H1 (cell line): ENCODE data around the gene ELFN1. TPM values are rescaled to one million over a fixed set of nuclear protein-coding genes. Genes with fewer than 3 reads are reported as not detected.

Source experiments
- ATF2 ChIP-seq: IDR thresholded peaks from 2 replicates; pipeline ENCODE4 v1.6.1; 2012; ENCODE audit warnings: low read length, inconsistent platforms
- BCL11A ChIP-seq, 2 experiments: IDR thresholded peaks; one replicate each; pipeline ENCODE4 v1.6.1; 2011; ENCODE audit warnings: low read depth in 2 of 2, low read length in 2 of 2, mild to moderate bottlenecking in 2 of 2
- EGR1 ChIP-seq: IDR thresholded peaks from 2 replicates; pipeline ENCODE4 v1.6.1; 2011; ENCODE audit warnings: low read depth, low read length, borderline replicate concordance
- GABPA ChIP-seq: IDR thresholded peaks from 2 replicates; pipeline ENCODE4 v1.6.1; 2011; ENCODE audit warnings: mild to moderate bottlenecking, low read length, moderate library complexity, borderline replicate concordance; ENCODE audit not compliant: insufficient read depth
- RAD21 ChIP-seq, 2 experiments: IDR thresholded peaks in 1 of 2; conservative IDR thresholded peaks in 1 of 2; 2 replicates each; pipeline ENCODE4 v1.6.1; 2011; ENCODE audit warnings: low read depth in 2 of 2, low read length in 2 of 2, improper control_type of control experiment in 1 of 2, inconsistent platforms in 1 of 2, mild to moderate bottlenecking in 1 of 2, moderate library complexity in 1 of 2
- RXRA ChIP-seq: IDR thresholded peaks from 2 replicates; pipeline ENCODE4 v1.6.1; 2011; ENCODE audit warnings: low read depth, mild to moderate bottlenecking, low read length, moderate library complexity; ENCODE audit not compliant: insufficient read depth
- SIRT6 ChIP-seq: IDR thresholded peaks from one replicate; pipeline ENCODE4 v1.7.1; 2012; ENCODE audit warnings: low read length, inconsistent platforms
- polyA plus RNA-seq, 7 experiments: library from polyadenylated mRNA; depleted of rRNA in 3 of 7; stranded (reverse) in 5 of 7; unstranded in 2 of 7; fragments of >200 nt in 5 of 7; fragments of 200-250 nt in 2 of 7; gene quantifications; 1 replicate in 5 of 7; 2 replicates in 1 of 7; 4 replicates in 1 of 7; pipeline versions ENCODE4 v1.2.1 to v1.2.3, GENCODE V29; 2011 to 2013; ENCODE audit warnings: missing spikeins in 2 of 7, mixed read lengths in 2 of 7
- total RNA-seq: library from RNA; stranded (reverse); fragmentation: NEBNext Ultra II Directional; extraction: Animal tissue kit (Norgen Biotek cat#: 25700); gene quantifications from 2 replicates; pipeline ENCODE4 v1.2.1, GENCODE V29; 2021

The ELFN1 gene
- total and polyA plus RNA-seq, 2 of the 8 experiments (the other 6 are each of a cell fraction or from before 2014, with no cell fraction given) = 2.0 to 4.5 TPM

GRCh38 chr7:1741246-1741645 is 71.2 kb downstream of the ELFN1 start (continued):
- TF ChIP-seq ATF2 (no peak), EGR1 (no peak), GABPA (no peak), RAD21 (IDR thresholded peaks at IDR 0.05 in 1 of 2, conservative IDR thresholded peaks at IDR 0.05 in 1 of 2; ENCODE audit: low read depth in 2 of 2, low read length in 2 of 2) (no peak), RXRA (no peak), SIRT6 (no peak), BCL11A (IDR thresholded peaks at IDR 0.05; ENCODE audit: low read depth in 2 of 2, low read length in 2 of 2) (no peak)
